ENCODE measurements around the gene GSK3B.

Gene GSK3B

DNA sequence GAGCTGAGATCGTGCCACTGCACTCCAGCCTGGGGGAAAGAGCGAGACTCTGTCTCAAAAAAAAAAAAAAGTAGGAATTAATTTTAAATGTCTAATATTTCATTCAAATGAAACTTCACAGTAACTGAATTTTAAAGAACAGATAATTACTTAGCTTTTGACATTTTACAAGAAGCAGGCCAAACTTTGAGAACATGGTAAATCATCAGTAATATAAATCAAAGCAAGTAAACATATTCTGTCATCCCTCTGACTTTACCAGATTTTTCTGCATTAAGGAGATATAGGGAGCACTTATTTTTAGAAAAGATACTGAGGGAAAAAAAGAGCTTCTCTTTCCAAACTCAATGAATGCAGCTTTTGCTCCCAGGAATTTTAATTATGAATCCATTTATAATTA lies 275.3 kb downstream of the GSK3B start:
- no peak for DNase-seq (ENCODE audit: low read depth)

GRCh38 chr3:119817583-119818363 lies 276.5 kb downstream of the GSK3B start:
- DNase-seq (ENCODE audit: low read depth) = no peak

GRCh38 chr3:119817071-119817470 lies 277.2 kb downstream of the GSK3B start:
- no peak for DNase-seq (ENCODE audit: low read depth)

- no peak for DNase-seq (ENCODE audit: low read depth)
Measured at GRCh38 chr3:119815716-119816115, 278.5 kb downstream of the GSK3B start.

GRCh38 chr3:119812491-119813058 lies 281.7 kb downstream of the GSK3B start:
- DNase-seq (ENCODE audit: low read depth) = no peak

GRCh38 chr3:119810018-119810435 lies 284.2 kb downstream of the GSK3B start:
- peak; percentile 10 for DNase-seq (ENCODE audit: low read depth)

GRCh38 chr3:119809249-119810017 lies 284.8 kb downstream of the GSK3B start:
- DNase-seq (ENCODE audit: low read depth) = no peak

DNA sequence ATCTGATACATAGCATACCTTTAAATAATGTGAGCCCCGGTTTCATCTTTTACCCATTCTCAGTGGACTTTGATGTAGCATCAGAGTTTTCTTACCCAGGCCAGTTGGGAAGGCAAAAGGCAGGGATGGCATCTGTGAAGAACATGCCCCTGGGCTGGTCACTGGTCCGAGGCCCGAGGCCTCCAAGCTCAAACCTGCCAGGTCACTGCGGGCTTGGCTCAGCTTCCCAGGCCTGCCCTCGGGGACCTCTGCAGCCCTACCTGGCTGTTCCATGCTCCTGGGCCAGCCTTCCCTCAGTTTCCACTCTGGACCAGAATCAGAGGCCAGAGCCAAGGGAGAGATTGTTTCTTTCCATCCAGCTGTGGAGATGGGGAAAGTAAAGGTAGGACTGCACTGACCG lies 285.4 kb downstream of the GSK3B start:
- no peak for DNase-seq (ENCODE audit: low read depth)

GRCh38 chr3:119808244-119808643 lies 286.0 kb downstream of the GSK3B start:
- DNase-seq (ENCODE audit: low read depth) = no peak

- DNase-seq (ENCODE audit: low read depth) = no peak
Measured at GRCh38 chr3:119800844-119801243, 293.4 kb downstream of the GSK3B start.

DNA sequence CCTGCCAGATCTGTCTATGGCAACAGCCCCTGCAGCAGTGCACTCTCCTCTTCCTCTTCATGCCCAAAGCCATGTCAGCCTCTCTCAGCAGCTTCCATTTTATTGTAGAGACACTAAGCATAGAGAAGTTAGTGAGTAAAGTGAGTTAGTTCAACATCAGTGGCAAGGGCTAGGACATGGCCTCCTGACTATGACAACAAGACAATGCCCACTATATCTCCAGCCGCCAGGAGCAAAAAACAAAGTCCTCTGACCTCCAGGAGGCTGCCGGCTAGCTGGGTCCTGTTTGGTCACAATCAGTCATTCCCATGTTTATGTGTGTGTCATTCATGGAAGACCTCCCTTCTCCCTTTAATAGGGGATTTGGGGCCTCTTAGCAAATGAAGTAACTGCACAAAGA lies 297.5 kb downstream of the GSK3B start:
- no peak for DNase-seq (ENCODE audit: low read depth)

DNA sequence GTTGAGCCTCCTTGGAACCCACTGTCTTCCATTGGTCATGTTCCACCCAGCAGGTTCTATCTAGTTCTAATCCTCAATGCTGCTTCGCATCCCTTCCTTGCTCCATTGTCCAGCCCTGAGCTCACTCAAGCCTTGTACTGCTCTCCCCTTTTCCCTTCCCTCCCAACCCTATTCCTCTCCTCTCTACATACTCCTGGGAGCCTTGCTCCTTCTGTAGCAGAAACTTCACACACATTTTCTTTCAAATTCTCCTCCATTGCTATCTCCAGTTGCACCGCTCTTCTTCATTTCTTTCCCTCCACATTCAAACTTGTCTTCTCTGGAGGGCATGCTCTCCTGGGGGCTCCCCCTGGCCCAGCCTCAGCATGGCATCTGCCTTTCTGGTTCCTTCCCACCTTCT lies 297.9 kb downstream of the GSK3B start:
- no peak for DNase-seq (ENCODE audit: low read depth)

DNA sequence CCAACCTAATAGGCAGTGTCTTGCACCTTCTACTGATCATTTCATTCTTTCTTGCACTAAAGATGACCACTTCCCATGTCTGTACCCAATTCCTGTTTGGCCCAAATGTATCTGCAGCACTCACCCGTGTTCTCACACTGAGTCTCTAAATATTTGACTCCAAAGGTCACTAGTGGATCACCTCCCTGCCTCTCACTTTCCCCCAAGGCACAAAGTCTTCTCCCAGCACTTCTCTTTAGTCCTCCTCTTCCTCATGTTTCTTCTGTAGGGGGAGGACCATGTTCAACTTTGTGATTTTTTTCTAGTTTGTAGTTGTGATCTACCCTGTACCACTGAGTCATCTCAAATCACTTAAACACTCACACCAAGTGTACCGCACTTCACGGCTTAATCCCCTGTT lies 298.4 kb downstream of the GSK3B start:
- DNase-seq (ENCODE audit: low read depth) = no peak

GRCh38 chr3:119794971-119795612 lies 299.2 kb downstream of the GSK3B start:
- DNase-seq (ENCODE audit: low read depth) = no peak

DNA sequence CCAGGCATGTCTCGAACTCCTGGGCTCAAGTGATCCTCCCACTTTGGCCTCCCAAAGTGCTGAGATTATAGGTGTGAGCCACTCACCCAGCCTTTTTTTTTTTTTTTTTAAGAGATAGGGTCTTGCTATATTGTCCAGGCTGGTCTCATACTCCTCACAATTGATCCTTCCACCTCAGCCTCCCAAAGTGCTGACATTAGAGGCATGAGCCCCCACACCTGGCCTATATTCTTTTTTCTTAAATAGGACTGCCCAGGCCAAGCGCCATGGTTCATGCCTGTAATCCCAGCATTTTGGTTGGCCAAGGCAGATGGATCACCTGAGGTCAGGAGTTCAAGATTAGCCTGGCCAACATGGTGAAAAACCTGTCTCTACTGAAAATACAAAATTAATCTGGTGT lies 299.8 kb downstream of the GSK3B start:
- no peak for DNase-seq (ENCODE audit: low read depth)

DNA sequence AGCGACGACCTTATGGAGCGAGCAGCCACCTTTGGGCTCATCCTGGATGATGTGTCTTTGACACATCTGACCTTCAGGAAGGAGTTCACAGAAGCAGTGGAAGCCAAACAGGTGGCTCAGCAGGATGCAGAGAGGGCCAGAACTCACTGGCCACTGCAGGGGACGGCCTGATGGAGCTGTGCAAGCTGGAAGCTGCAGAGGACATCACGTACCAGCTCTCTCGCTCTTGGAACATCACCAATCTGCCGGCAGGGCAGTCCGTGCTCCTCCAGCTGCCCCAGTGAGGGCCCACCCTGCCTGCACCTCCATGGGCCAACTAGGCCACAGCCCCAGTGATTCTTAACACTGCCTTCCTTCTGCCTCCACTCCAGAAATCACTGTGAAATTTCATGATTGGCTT lies 302.0 kb downstream of the GSK3B start:
- no peak for DNase-seq (ENCODE audit: low read depth)

DNA sequence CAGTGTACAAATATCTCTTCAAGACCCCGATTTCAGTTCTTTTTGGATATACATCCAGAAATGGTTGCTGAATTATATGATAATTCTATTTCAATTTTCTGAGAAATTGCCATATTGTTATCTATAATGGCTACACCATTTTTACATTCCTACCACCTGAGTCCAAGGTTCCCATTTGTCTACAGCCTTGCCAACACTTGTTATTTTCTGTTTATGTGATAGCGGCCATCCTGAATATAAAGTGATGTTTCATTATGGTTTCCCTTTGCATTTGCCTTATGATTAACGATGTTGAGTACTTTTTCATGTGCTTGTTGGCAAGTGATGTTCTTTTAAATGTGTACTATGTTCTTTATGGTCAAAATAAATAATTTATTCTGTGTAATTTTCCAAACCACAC lies 303.9 kb downstream of the GSK3B start:
- DNase-seq (ENCODE audit: low read depth) = no peak

DNA sequence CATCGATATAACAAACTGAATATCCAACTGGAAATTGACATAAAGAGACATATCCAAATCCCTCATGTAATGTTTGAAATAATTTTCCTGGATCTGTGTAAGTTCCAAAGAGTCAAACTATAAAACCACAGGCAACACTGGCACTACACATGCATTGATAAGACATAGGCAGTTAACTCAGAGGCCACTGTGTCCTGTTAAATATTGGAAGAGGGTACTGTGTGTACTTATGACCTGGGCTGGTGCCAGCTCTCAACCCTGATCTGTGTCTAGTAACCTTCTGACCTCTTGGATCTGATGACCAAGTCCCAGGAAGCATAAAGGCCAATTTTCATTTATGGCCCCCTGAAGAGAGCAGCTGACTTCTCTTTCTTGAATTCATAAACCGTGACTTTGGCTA lies 307.8 kb downstream of the GSK3B start:
- DNase-seq (ENCODE audit: low read depth) = no peak

- no peak for DNase-seq (ENCODE audit: low read depth)
Measured at GRCh38 chr3:119783883-119784282, 310.4 kb downstream of the GSK3B start.

DNA sequence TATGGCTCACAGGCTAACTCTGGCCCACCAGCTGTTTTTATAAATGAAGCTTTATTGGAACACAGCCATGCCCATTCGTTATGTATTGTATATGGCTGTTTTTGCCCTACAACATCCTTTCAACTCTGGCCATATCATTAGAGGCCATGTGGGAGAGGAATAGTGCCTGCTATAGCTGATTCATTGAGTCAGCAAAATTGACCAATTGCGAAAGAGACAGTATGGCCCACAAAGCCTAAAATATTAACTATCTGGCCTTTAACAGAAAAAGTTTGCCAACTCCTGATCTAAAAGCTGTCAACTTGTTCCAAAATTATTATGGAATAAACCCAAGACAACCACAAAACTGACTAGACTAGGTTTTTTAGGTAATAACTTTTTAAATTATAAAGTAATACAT lies 311.0 kb downstream of the GSK3B start:
- no peak for DNase-seq (ENCODE audit: low read depth)

DNA sequence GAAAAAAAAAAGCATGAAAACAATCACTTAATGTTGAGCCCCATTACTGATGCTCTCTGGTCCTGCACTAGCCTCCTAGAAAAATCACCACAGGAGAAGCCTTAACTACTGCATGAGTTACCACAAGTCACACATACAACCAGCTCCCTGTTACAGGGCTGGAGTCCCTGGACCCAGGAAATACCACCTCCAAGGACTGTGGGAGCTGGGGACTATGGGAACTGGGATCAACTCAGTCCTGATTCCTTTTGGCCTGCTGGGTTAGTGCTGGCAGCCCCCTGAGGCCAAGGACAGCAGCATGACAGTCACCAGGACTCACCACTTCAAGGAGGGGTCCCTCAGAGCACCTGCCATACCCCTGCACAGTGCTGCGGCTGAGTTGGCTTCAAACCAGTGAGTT lies 311.8 kb downstream of the GSK3B start:
- DNase-seq (ENCODE audit: low read depth) = no peak

- no peak for DNase-seq (ENCODE audit: low read depth)
Measured at GRCh38 chr3:119781330-119782198, 312.7 kb downstream of the GSK3B start, which contains the start of gene NR1I2. Gene NR1I2 (plus strand): TSS chr3:119782101.
